GM11168 (cell line): Measurements from ENCODE around the gene KHDC3L.
"Not testable (repeated sequence)": the region's sequence is repeated elsewhere in the genome, so short reads cannot be mapped to it uniquely, and the experiment has no call there.

Source experiments
- in situ Hi-C: fragments of 300-500 bp; cut with MboI; formaldehyde crosslinking; loops from one replicate; pipeline ENCODE4 v1.12.0; 2022; ENCODE audit warnings: low sequenced_read_pairs; ENCODE audit not compliant: unreplicated experiment

The KHDC3L gene

DNA sequence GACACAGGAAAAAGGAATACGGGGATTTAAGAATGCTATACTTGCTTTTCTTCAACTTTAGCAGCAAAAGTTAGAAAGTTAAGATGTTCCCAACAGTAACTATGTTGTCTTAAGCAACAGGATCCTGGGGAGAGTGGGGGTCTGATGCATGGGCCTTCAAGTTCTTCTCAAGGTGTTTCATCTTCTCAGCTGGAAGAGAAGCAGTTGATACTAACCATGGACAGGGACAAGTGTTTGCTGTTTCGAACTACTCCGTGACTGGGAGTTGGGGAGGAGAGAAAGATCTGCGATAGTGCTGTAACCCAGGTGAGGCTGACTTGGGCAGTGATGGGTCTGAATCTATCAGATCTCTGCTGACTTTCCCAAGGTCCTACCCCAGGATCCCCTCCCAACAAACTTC, 6.2 kb downstream of the KHDC3L start:
- in situ Hi-C loops, result no loop called here

GRCh38 chr6:73369157-73369556, 6.7 kb downstream of the KHDC3L start:
- in situ Hi-C loops, result no loop called here

GRCh38 chr6:73369563-73369962, 7.1 kb downstream of the KHDC3L start, which contains the start of gene OOEP:
OOEP (minus strand) TSS chr6:73369897; CDS start chr6:73369792, 105 bp downstream.
- in situ Hi-C loops, result no loop called here

DNA sequence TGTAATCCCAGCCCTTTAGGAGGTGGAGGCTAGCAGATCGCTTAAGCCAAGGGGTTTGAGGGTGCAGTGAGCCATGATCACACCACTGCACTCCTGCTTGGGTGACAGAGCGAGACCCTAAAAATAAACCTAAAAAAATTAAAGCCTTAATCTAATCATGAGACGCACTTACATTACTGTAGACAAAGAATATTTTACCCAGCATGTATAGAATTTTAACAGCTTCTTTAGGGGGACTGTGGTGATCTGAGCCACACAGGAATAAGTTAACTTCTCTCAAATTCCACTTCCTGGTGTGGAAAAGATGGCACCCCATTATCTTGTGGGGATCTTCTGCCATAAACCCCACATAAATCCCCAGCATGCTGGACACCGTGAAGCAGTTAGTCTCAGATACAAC, 9.5 kb downstream of the KHDC3L start:
- in situ Hi-C loops, result no loop called here

- in situ Hi-C loops, result no loop called here
These were observed 10.1 kb downstream of the KHDC3L start for GRCh38 chr6:73372516-73372915.

DNA sequence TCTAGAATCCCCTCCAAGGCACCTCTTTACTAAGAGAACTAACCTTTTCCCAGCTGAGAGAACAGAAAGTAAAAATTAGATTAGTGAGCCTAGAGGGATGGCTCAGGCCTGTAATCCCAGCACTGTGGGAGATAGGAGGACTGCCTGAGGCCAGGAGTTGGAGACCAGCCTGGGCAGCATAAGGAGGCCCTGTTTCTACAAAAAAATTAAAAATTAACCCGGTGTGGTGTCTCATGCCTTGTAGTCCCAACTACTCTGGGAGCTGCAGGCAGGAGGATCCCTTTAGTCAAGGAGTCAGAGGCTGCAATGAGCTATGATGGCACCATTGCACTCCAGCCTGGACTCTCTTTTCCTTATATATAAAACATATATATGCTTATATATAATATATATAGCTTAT, 12.8 kb downstream of the KHDC3L start:
- in situ Hi-C loops, result no loop called here

DNA sequence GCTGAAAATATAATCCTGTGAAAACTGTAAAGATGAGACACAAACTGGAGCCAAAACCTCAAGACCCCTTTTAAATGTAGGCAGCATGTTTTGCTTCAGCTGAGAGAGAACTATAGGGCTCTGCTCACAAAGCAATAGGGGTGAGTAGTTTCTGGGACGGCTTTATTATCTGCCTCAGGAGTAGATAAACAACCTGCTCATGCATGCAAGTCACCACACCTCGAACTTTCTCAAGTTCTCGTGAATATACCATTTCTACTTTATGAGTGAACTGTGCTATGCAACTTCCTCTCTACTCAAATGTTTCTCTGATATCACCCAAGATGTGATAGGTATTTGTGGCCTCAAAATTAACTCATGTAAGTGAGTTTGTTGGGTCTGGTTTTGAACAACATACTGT, 14.8 kb downstream of the KHDC3L start:
- in situ Hi-C loops, result no loop called here

DNA sequence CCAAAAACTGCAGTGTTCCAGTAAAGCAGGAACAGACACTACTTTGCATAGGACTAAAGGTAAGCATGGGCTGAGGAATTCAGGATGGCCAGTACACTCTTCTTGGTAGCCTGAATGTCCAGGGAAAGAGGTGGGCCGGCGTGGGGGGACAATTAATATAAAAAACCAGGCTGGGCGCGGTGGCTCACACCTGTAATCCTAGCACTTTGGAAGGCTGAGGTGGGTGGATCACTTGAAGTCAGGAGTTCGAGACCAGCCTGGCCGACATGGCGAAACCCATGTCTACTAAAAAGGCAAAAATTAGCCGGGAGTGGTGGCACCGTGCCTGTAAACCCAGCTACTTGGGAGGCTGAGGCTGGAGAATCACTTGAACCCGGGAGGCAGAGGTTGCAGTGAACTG, 19.1 kb downstream of the KHDC3L start:
- in situ Hi-C loops, result not testable (repeated sequence)

DNA sequence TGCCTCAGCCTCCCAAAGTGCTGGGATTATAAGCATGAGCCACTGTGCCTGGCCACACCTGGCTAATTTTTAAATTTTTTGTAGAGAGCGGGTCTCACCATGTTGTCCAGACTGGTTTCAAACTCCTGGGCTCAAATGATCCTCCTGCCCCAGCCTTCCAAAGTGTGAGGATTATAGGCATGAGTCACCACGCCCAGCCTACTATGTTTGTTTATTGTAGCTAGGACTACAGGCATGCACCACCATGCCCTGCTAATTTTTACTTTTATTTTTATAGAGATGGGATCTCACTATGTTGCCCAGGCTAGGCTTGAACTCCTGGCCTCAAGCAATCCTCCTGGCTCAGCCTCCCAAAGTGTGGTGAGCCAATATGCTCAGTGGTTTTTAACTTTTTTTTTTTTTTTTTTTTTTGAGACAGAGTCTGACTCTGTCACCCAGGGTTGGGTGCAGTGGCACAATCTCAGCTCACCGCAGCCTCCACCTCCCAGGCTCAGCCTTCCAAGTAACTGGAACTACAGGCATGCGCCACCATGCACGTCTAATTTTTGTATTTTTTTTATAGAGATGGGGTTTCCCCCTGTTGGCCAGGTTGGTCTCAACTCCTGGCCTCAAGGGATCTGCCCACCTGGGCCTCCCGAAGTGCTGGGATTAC, 20.1 kb downstream of the KHDC3L start:
- in situ Hi-C loops, result no loop called here

DNA sequence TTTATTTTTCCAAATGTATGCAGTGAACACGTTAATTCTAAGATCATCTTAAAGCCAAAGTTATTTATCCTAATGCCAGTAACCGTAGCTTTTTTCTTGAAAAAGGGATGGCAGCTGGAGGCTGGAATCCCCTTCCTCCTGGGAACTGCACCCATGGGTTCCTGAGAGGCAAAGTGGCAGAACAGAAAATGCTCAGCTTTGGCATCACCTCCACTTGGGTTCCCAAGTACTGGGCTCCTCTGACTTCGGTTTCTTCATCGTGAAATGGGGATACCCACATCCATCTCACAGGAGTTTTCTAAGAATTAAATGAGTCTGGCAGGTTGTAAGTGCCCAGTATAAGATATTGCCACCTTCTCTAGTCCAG, 26.0 kb downstream of the KHDC3L start:
- in situ Hi-C loops, result no loop called here

- in situ Hi-C loops, result no loop called here
These were observed 26.5 kb downstream of the KHDC3L start for GRCh38 chr6:73388800-73389512.

- in situ Hi-C loops, result no loop called here
These were observed 27.4 kb downstream of the KHDC3L start for GRCh38 chr6:73389854-73390253.

DNA sequence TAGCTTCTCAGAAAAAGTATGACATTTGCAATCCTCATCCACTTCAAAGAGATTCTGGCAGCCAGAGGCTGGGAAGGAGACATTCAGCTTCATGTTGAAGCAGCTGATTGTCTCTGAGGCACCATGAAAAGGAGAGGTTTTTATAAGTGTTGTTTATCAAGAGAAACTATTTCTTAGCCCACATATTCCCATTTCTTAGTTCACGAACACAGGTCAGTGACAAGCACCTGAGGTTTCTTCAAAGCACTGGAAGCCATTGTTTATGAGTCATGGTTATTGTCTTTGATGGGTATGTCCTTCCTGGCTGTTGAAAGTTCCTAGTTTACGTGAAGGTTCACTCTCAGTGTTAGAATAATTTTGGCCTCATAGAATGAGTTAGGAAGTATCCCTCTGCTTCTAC, 29.2 kb downstream of the KHDC3L start:
- in situ Hi-C loops, result no loop called here

DNA sequence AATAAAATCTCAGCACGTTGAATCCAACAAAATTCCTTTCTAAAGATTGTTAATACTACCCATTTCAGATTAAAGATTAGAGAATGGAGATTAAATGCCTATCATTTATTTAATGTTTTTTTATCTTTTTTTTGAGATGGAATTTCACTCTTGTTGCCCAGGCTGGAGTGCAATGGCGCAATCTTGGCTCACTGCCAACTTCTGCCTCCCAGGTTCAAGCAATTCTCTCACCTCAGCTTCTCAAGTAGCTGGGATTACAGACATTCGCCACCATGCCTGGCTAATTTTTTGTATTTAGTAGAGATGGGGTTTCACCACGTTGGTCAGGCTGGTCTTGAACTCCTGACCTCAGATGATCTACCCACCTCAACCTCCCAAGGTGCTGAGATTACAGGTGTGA, 29.7 kb downstream of the KHDC3L start:
- in situ Hi-C loops, result not testable (repeated sequence)

DNA sequence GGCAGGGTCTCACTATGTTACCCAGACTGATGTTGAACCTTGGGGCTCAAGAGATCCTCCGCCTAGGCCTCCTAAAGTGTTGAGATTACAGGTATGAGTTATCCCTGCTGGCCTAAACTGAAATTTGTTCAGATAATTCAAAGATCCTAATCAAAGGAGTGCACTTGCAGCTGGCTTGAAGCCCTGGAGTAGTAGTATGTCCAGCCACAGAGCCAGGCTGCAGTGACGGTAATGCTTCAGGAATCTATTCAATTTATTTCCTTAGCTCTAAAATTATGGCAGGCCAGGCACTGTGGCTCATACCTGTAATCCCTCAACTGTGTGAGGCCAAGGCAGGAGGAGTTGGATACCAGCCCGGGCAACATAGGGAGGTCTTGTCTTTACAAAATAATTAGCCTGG, 30.8 kb downstream of the KHDC3L start:
- in situ Hi-C loops, result no loop called here

DNA sequence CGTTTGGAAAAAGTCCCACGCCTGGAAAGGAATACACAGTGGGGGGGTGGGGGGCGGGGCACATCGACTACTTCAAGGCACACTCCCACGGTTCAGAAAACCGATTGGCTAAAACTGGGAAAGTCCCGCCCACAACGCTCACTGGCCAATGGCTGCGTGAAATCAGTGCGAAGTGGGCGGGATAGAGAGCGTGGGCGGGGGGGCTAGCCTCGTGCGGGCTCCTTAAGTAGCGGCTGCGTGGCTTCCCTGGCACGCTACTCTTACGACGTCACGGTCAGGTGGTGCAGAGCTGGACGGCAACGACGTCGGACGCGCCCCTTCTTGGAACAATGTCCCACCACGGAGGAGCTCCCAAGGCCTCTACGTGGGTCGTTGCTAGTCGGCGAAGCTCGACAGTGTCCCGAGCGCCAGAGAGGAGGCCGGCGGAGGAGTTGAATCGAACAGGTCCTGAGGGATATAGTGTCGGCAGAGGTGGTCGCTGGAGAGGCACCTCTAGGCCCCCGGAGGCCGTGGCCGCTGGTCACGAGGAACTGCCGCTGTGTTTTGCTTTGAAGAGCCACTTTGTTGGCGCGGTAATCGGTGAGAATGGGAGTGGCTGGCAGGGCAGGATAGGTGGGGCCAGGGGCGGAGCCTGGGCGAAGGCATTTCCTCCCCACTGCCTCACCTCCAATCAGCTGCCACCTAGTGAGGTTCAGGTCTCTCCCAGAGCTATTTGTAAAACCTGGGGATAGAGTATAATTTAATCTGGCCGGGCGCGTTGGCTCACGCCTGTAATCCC, 32.3 kb downstream of the KHDC3L start, which contains the start of gene DDX43:
DDX43 (plus strand) TSS at position 252 of the 778 bp plus-strand sequence; CDS start at position 330, 78 bp downstream.
- in situ Hi-C loops, result no loop called here

DNA sequence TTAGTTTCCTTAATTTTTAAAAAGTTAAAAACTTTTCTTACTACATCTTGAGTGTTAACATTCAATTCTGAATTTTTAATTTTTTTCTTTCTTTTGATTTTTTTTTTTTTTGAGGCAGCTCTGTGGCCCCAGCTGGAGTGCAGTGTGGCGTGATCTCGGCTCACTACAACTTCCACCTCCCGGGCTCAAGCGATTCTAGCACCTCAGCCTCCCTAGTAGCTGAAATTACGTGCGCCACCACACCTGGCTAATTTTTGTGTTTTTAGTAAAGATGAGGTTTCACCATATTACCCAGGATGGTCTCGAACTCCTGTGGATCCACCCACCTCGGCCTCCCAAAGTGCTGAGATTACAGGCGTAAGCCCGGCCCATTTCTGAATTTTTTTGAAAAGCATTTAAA, 33.4 kb downstream of the KHDC3L start:
- in situ Hi-C loops, result no loop called here

- in situ Hi-C loops, result no loop called here
These were observed 38.2 kb downstream of the KHDC3L start for GRCh38 chr6:73400656-73401055.

GRCh38 chr6:73409395-73409794, 46.9 kb downstream of the KHDC3L start:
- in situ Hi-C loops, result no loop called here

DNA sequence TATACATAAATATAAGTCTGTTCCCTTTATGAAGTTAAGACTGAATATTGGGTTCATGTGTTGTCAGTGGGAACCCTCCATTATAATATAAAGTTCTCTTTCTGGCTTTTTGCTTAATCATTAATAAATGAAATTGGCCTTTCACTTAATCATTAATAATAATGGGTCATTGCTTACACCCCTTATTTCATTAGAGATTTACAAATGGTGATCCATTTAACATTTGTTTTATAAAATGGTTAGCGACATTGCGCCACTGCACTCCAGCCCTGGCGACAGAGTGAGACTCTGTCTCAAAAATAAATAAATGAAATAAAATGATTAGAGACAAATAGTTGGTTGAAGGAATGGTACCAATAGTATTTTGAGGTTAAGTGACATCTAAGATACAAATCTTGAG, 50.6 kb downstream of the KHDC3L start:
- in situ Hi-C loops, result no loop called here
